Large intestine (tissue), 3 donors: Measurements from ENCODE around the gene PTPN2. TPM values are rescaled to one million over a fixed set of nuclear protein-coding genes. Genes with fewer than 3 reads are reported as not detected.

Source experiments
- DNase-seq, 2 donors: peaks; one replicate each; pipeline versions ENCODE4 v3.0.0 to v3.0.0-alpha.2; 2013
- H3K27ac ChIP-seq: one replicate; pipeline ENCODE4 v1.5.1; 2013; ENCODE audit warnings: low read length
- H3K27me3 ChIP-seq: 2 replicates; pipeline ENCODE4 v1.6.1; 2013; ENCODE audit warnings: low read length; ENCODE audit not compliant: control insufficient read depth, insufficient read depth
- H3K36me3 ChIP-seq: 2 replicates; pipeline ENCODE4 v1.6.1; 2013; ENCODE audit warnings: low read length; ENCODE audit not compliant: control insufficient read depth, insufficient read depth
- H3K4me1 ChIP-seq: one replicate; pipeline ENCODE4 v1.6.1; 2013; ENCODE audit warnings: low read length; ENCODE audit not compliant: control insufficient read depth, insufficient read depth
- H3K4me3 ChIP-seq: one replicate; pipeline ENCODE4 v1.5.1; 2013; ENCODE audit warnings: low read length
- H3K9me3 ChIP-seq: one replicate; pipeline ENCODE4 v1.6.1; 2013; ENCODE audit warnings: mild to moderate bottlenecking, low read depth, low read length, moderate library complexity; ENCODE audit not compliant: control insufficient read depth
- WGBS: methylation state at CpG from one replicate; pipeline ENCODE4 v1.1.5; 2013; ENCODE audit warnings: low lambda C conversion rate; ENCODE audit not compliant: insufficient coverage; 5-methylcytosine and 5-hydroxymethylcytosine counted together
- polyA plus RNA-seq: library from polyadenylated mRNA; unstranded; fragments of 120-200 nt; gene quantifications from one replicate; pipeline ENCODE4 v1.2.1, GENCODE V29; 2013

Gene PTPN2
- polyA plus RNA-seq, 1 donor, result 55.3 TPM

DNA sequence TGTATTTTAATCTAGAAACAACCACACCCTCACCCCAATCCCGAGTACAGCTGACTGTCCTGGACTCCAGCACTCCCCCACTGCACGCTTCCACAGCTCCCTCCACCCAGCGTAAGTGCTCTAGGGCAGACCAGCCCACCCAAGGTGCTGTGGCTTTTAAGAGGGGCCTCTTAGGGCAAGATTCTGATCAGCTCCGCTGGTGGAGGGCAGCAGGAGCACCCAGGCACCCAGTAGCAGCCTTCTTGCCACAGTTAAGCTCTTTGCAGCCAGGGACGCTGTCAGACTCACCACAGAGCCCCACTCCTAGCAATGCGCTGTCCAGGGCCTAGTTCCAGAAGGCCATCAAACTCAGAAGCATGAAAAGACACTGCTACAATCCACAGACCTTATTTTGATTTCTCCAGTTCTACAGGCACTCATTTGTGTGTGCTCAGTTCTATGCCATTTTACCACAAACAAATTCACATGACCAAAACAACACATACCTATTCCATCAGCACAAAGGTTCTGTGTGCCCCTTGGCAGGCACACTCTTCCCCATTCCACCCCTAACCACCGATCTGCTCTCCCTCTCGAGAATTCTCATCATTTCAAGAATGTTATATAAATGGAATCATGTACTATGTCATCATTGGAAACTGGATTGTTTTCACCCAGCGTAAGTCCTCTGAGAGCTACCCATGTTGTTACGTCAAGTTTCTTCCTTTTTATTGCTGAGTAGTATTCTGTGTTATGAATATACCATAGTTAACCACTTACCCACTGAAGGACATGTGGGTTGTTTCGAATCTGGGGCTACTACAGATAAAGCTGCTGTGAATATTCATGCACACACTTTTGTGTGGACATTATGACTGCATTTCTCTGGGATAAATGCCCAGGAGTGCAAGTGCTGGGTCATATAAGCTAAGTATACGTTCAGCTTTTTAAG lies 40.4 kb downstream of the PTPN2 start:
- no peak for DNase-seq
- H3K9me3 ChIP-seq, result no peaks in the 10 kb centered on the region
- WGBS, result 100% methylated on average over 1 of the region's 12 CpGs
- peaks cover 3% of the 10 kb centered on the region for H3K36me3 ChIP-seq
- no peak overlapping the region for H3K4me3 ChIP-seq
- peaks cover 4% of the 10 kb centered on the region for H3K4me1 ChIP-seq
- H3K27ac ChIP-seq, result no peak overlapping the region
- H3K27me3 ChIP-seq, result no peaks in the 10 kb centered on the region

GRCh38 chr18:12842459-12843380 lies 41.3 kb downstream of the PTPN2 start:
- no peak overlapping the region for H3K27ac ChIP-seq
- no peak overlapping the region for H3K4me3 ChIP-seq
- DNase-seq, result no peak
- peaks cover 4% of the 10 kb centered on the region for H3K4me1 ChIP-seq
- no peaks in the 10 kb centered on the region for H3K9me3 ChIP-seq
- H3K36me3 ChIP-seq, result no peaks in the 10 kb centered on the region
- H3K27me3 ChIP-seq, result no peaks in the 10 kb centered on the region
- WGBS, result no CpG with 5 or more reads among the region's 17 CpGs

DNA sequence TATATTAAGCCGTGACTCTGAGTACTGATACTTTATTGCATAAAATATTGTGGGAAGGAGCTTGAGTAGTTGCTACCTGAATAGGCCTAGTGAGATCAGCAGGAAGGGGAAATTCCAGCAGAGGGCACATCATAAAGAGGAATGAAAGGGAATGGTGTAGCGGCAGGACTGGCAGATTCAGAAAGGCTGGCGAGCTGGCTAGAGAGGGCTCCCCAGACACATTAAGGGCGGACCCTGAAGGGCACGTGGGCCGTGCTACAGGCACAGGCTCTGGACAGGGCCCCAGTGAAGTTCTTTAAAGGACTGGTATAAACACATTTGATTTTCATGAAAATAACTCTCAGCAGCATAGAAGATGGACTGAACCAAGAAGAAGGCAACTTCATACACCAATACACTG lies 43.0 kb downstream of the PTPN2 start:
- Histone ChIP-seq H3K27ac (no peak overlapping the region), H3K4me3 (no peak overlapping the region), H3K9me3 (no peaks in the 10 kb centered on the region), H3K36me3 (peaks cover 3% of the 10 kb centered on the region), H3K27me3 (no peaks in the 10 kb centered on the region), H3K4me1 (peaks cover 11% of the 10 kb centered on the region)
- DNase-seq, result no peak
- 100% methylated on average over 1 of the region's 6 CpGs for WGBS

DNA sequence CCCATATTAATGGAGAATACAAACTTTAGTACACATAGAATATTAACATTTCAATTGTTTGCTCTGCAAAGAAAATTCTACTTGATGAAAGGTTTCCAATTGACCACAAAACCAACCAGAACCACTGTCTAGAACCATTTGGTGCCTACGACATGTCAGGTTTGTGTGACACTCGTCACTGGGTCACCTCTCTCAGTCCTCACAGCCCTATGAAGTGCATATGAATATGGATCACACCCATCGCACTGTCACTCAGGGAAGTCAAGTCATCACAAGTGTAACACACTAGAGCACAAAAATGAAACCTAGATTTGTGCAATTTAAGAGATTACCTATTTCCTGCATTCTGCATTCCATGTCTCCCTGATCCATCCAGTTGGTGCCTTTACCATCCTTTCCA lies 43.7 kb downstream of the PTPN2 start:
- peaks cover 7% of the 10 kb centered on the region for H3K36me3 ChIP-seq
- no peaks in the 10 kb centered on the region for H3K9me3 ChIP-seq
- no peak overlapping the region for H3K27ac ChIP-seq
- 100% methylated on average over 2 of the region's 3 CpGs for WGBS
- no peak for DNase-seq
- no peaks in the 10 kb centered on the region for H3K27me3 ChIP-seq
- H3K4me1 ChIP-seq, result peaks cover 11% of the 10 kb centered on the region
- no peak overlapping the region for H3K4me3 ChIP-seq

DNA sequence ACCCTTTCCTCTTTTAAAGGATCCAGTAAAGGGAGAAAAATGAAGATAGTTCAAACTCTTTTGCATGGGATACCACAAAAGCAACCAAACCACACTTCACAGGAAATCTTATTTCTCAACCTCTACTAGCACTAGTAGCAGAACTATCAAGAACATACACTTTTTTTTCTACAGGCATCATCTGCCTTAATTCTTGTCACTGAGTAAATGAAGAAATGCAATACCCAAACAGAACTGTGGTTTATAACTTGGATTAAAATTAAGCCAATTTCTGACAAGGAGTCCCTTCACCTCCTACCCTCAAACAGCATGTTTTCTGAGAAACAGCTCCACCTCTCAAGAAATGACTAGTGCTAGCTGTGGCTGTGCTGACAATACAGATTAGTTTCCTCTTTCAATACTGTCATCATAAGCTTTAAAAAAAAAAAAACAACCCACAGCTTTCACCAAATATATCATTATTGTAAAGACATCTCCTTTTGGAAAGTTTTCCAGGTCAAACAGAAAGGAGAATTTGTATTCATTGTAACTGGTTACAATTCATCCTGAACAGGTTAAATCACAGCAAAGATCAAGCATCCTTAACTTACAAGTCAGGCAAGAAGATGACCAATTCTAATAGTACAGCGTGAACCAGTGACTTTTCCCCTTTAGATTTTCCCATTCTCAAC lies 44.4 kb downstream of the PTPN2 start:
- H3K27me3 ChIP-seq, result no peaks in the 10 kb centered on the region
- peak in 1 of 2 donors; percentile 39 for DNase-seq
- H3K4me1 ChIP-seq, result peaks cover 11% of the 10 kb centered on the region
- H3K36me3 ChIP-seq, result peaks cover 9% of the 10 kb centered on the region
- no peaks in the 10 kb centered on the region for H3K9me3 ChIP-seq
- no peak overlapping the region for H3K4me3 ChIP-seq
- WGBS, result no CpG with 5 or more reads among the region's 1 CpG
- peak overlapping the region; percentile 88 for H3K27ac ChIP-seq

- Histone ChIP-seq H3K4me3 (no peak overlapping the region), H3K36me3 (peaks cover 9% of the 10 kb centered on the region), H3K4me1 (peaks cover 11% of the 10 kb centered on the region), H3K9me3 (no peaks in the 10 kb centered on the region), H3K27ac (peak overlapping the region; percentile 88), H3K27me3 (no peaks in the 10 kb centered on the region)
- DNase-seq, result peak in 1 of 2 donors; percentile 48
- no CpG with 5 or more reads among the region's 2 CpGs for WGBS
Observed at GRCh38 chr18:12839057-12839525, 44.9 kb downstream of the PTPN2 start.

- WGBS, result no CpG with 5 or more reads among the region's 4 CpGs
- Histone ChIP-seq H3K36me3 (peaks cover 15% of the 10 kb centered on the region), H3K9me3 (no peaks in the 10 kb centered on the region), H3K27me3 (no peaks in the 10 kb centered on the region), H3K4me3 (no peak overlapping the region), H3K27ac (peak overlapping the region; percentile 88), H3K4me1 (peaks cover 11% of the 10 kb centered on the region)
- peak; percentile 96 to 97 for DNase-seq
Observed at GRCh38 chr18:12838178-12838634, 45.8 kb downstream of the PTPN2 start.

DNA sequence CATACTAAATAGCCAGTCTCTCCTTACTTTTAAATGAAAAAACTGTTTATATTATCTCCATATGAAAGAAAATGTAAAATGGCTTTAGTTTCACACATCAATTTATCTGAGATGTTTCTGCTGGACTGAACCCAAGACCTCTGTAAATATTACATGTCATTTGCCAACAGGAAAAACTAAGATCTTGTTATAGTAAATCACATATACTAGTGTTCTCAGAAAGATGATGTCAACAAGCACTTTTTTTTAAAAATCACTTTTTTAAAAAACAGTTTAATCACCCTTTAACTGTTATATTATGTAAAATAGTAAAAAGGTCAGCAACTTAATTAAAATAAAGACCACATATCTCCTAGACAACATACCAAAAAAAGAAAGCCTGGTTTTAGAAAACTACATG lies 46.3 kb downstream of the PTPN2 start:
- H3K4me3 ChIP-seq, result no peak overlapping the region

DNA sequence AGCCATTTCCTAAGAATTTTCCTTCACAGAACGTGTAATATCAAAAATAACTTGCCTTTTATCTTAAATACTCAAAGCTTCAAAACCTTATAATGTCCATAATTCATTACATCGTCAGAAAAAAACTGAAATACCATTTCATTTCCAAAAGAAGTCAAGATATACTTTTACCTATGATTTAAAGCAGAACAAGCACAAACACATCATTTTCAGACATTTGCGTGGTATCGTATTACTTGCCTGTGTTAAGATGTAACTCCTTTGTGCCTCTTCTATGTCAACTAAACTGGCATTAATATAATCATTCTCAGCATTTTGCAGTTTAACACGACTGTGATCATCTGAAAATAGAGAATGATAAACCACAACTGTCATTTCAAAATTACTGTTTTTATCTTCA lies 47.5 kb downstream of the PTPN2 start:
- no peaks in the 10 kb centered on the region for H3K27me3 ChIP-seq
- H3K27ac ChIP-seq, result peak overlapping the region; percentile 88
- H3K4me1 ChIP-seq, result peaks cover 11% of the 10 kb centered on the region
- DNase-seq, result no peak
- no peaks in the 10 kb centered on the region for H3K9me3 ChIP-seq
- peaks cover 19% of the 10 kb centered on the region for H3K36me3 ChIP-seq
- no peak overlapping the region for H3K4me3 ChIP-seq
- 77% methylated on average over 4 of the region's 5 CpGs for WGBS

More for the DNA sequence above, 46.3 kb downstream of the PTPN2 start:
- Histone ChIP-seq H3K9me3 (no peaks in the 10 kb centered on the region), H3K36me3 (peaks cover 19% of the 10 kb centered on the region), H3K4me1 (peaks cover 11% of the 10 kb centered on the region), H3K27me3 (no peaks in the 10 kb centered on the region), H3K27ac (peak overlapping the region; percentile 88)
- no peak for DNase-seq
